ENCODE data around the gene PCED1B.
"Not testable (repeated sequence)": the region's sequence is repeated elsewhere in the genome, so short reads cannot be mapped to it uniquely, and the experiment has no call there.

The PCED1B gene, protein sequence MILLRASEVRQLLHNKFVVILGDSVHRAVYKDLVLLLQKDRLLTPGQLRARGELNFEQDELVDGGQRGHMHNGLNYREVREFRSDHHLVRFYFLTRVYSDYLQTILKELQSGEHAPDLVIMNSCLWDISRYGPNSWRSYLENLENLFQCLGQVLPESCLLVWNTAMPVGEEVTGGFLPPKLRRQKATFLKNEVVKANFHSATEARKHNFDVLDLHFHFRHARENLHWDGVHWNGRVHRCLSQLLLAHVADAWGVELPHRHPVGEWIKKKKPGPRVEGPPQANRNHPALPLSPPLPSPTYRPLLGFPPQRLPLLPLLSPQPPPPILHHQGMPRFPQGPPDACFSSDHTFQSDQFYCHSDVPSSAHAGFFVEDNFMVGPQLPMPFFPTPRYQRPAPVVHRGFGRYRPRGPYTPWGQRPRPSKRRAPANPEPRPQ

GRCh38 chr12:47079468-47079980 lies at the start of gene PCED1B, which contains the start of gene AMIGO2:
Gene PCED1B (plus strand): TSS chr12:47079621. CDS start chr12:47235064, 155,443 bp downstream.
Gene AMIGO2 (minus strand): TSS chr12:47079959. CDS start chr12:47079002, 957 bp downstream.
- peak; percentile 64 for DNase-seq

- DNase-seq: no peak
These were observed 49.5 kb upstream of the PCED1B start for GRCh38 chr12:47029903-47030302.

- peak; percentile 1 for DNase-seq
These were observed 46.8 kb upstream of the PCED1B start for GRCh38 chr12:47032644-47033043.

- no peak for DNase-seq
These were observed 46.3 kb upstream of the PCED1B start for GRCh38 chr12:47033081-47033480.

DNA sequence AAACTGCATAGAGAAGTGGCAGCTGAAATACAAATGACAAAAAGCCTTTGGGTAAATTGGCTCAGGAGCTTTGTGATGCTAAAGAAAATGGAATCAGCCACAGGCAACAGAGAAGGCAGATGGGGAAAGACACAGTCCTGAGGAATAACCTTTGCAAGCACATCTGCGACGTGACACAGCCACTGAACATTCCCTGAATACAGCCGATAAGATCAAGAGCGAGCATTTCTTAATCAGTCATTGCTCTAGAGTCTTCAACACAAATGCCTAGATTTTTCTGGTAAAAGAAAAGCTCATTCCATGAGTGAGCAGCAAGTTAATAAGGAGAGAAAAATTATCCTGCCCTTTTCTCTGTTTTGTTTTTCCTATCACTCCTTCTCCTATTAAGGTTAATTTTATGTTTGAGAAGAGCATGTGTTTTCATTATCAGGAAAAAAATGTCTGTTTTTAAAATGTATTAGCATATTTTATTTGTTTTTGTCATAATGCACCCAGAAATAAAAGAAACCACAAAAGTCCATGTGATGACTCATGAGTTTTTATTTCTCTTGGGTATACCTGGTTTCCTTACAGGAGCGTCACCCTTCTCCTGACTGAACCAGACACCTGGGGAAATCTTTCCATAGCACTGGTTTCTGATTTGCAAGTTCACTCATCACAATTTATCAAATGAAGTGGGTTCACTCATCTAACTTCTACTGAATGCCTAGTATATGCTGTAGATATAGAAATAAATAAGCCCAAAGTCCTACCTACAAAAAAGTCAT lies 45.4 kb upstream of the PCED1B start:
- DNase-seq: no peak

GRCh38 chr12:47034661-47035060 lies 44.8 kb upstream of the PCED1B start:
- DNase-seq: no peak

DNA sequence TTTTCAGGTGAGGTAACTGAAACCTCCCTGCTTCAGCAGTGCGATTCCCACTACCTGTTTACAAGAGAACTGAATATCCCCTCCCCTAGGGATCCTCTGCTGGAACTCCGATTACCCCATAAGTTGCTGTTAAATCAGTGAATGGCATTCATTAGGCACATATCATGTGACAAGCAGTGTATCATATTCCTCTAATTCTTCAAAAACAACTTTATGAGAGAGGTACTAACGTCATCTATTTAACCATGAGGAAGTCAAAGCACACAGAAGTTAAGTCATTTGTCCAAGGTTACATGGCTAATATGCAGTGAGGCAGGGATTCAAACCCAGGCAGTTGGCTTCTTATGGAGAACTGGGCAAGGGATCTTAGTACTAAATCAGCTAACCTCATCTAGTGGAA lies 43.9 kb upstream of the PCED1B start:
- DNase-seq: no peak

DNA sequence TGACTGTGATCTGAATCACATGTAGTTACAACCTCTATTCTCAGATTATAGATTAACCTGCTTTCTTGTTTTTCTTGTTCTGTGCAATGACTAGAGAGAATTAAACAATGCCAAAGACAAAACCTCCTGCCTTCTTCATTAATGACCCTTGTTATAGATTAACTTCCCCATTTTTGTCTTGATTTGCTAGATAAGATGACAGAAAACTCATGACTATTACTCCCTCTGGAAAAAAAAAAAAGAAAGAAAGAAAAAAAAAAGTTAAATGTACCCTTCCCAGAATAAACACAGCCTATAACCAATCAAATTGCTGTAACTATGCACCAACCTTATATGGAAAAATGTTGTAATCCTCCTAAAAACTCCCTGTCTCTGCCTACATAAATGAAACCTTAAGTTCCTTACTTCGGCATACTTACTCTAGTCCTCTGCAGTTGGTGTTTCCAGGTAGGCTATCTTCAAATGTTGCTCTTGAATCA lies 41.1 kb upstream of the PCED1B start:
- DNase-seq: no peak

GRCh38 chr12:47039079-47039478 lies 40.3 kb upstream of the PCED1B start:
- no peak for DNase-seq

DNA sequence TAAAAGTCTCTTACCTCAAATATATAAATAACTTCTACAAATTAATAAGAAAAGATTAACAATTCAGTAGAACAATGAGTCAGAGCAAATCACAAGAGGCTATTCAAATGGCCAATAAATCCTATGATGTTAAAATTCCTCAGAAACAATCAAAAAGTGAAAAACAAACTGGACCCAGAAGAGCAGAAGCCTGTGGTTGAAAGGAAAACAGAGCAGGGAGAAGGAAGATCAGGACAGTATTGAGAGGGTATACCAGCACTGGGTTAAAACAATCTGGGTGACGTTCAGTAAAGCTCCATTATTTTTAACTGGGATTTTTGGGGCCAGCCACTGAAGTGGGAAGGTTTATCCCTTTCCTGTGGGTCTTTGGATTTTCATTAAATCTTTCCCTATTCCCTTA lies 39.7 kb upstream of the PCED1B start:
- no peak for DNase-seq

GRCh38 chr12:47041327-47041726 lies 38.1 kb upstream of the PCED1B start:
- no peak for DNase-seq

DNA sequence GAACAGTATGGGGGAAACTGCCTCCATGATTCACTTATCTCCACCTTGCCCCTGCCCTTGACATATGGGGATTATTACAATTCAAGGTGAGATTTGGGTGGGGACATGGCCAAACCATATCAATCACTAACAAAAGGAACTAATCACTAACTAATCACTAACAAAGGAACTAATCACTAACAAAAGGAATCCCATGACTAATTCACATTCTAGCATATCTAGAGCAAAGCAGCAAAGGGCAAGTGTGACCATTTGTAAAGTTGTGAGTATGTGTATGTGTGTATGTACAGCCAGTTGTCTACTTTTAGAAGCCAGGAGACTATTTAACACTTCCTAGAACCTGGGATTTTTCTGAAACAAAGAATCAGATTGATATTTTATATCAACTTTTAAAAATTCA lies 30.9 kb upstream of the PCED1B start:
- no peak for DNase-seq

DNA sequence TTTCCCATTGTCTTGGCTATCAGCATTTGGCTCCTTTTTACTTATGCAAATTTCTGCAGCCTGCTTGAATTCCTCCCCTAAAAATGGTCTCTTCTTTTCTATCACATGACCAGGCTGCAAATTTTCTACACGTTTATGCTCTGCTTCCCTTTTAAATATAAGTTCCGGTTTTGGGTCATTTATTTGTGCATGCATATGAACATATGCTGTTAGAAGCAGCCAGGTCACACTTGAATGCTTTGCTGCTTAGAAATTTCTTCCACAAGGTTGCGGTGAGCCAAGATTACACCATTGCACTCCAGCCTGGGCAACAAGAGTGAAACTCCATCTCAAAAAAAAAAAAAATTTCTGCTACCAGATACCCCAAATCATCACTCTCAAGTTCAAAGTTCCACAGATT lies 28.1 kb upstream of the PCED1B start:
- DNase-seq: not testable (repeated sequence)

- DNase-seq: no peak
These were observed 27.1 kb upstream of the PCED1B start for GRCh38 chr12:47052274-47052673.

DNA sequence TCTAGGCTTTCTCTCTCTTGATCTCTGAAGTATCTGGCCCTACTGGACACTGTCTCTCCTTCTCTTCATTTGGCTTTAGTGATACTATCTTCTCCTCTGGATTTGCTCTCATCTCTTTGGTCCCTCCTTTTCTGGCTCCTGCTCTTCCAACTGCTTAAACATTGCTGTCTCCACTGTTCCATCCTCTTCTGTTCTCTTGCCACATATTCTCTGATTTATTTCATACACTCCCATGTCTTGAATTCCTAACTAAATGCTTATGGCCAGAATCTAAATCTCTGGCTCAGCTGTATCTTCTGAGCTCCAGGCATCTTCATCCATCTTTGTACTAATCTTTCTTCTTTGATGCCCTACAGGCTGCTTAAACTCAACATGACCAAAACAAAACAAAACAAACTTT lies 25.5 kb upstream of the PCED1B start:
- no peak for DNase-seq

- DNase-seq: no peak
These were observed 24.8 kb upstream of the PCED1B start for GRCh38 chr12:47054659-47055058.

DNA sequence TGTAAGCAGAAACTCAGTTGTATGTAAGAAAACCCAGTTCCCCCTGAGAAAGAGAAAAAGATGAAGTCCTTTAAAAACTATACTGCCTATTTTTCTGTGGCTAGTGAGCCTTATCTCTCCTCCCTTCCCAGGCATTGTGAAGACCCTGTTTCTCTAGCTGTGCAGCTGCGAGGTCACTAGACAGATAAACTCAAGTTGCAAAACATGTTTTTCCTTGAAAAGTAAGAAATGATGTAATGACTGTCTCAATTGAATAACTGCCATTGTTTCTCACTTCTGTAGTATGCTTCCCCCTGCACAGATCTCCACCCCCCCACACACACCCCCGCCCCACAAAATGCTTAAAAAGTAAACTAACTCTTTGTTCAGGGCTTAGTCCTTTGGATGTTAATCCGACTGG lies 23.6 kb upstream of the PCED1B start:
- not testable (repeated sequence) for DNase-seq

DNA sequence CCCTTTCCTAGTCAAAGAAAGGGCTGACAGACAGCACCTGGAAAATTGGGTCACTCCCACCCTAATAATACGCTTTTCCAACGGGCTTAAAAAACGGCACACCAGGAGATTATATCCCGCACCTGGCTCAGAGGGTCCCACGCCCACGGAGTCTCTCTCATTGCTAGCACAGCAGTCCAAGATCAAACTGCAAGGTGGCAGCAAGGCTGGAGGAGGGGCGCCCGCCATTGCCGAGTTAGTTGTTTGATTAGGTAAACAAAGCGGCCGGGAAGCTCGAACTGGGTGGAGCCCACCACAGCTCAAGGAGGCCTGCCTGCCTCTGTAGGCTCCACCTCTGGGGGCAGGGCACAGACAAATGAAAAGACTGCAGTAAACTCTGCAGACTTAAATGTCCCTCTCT lies 22.5 kb upstream of the PCED1B start:
- DNase-seq: not testable (repeated sequence)

DNA sequence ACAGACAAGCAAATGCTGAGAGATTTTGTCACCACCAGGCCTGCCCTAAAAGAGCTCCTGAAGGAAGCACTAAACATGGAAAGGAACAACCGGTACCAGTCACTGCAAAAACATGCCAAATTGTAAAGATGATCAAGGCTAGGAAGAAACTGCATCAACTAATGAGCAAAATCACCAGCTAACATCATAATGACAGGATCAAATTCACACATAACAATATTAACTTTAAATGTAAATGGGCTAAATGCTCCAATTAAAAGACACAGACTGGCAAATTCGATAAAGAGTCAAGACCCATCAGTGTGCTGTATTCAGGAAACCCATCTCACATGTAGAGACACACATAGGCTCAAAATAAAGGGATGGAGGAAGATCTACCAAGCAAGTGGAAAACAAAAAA lies 20.8 kb upstream of the PCED1B start:
- not testable (repeated sequence) for DNase-seq

DNA sequence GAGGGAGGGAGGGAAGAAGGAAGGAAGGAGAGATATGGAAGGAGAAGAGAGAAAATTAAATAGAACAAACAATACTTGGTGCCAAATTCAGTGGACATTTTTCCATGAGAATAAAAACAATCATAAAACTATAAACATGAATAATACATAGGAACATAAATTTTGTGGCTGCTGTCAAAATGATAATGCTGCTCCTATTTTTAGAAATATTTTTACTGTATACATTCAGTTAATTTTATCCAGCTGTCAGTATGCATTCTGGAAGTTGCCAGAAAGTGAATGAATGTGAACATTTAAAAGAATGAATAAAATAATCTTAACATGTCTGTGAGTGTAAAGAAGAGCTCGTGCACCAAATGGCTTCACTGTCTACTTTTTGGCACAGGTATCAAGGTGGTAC lies 13.9 kb upstream of the PCED1B start:
- DNase-seq: no peak

DNA sequence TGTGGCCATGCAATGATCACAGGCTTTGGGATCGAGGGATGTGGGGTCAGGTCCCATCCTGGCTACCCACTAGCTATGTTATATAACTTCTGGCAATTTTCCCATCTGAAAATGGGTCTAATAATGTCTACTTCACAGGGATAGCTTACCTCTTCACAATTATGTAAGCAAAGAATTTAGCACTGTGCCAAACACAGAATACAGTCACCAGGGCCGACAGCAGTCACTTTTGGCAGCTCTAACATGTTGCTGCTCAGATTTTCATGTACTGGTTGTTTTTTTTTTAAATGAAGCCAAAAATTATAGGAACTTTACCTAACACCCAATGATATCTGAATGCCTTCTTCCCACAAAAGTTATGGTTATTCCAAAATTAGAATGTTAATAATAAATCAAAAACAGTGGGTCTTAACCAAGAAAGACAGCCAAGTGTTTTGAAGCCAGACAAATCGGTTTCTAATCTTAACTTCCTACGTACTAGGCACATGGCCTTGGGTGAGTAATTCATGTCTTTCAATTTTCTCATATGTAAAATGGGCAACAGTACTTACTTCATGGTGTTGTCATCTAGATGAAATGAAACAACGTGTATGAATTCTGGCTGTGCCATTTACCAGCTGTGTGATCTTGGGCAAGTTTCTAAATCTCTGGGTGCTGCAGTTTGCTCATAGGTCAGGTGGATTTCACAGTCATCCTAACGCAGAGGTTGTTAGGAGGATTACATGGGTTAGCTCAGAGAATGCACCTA lies 13.0 kb upstream of the PCED1B start:
- no peak for DNase-seq

- DNase-seq: no peak
These were observed 12.2 kb upstream of the PCED1B start for GRCh38 chr12:47067176-47067575.
